GM18861 (cell line): Measurements from ENCODE around the gene KRTAP10-3.

Experiments
- ATAC-seq: cut with Tn5 transposase; IDR thresholded peaks from one replicate; pipeline ENCODE4 v1.9.1; 2021; ENCODE audit not compliant: unreplicated experiment

KRTAP10-3 gene

GRCh38 chr21:44519346-44520325 is 39.0 kb downstream of the KRTAP10-3 start:
- ATAC-seq, result no peak

GRCh38 chr21:44518686-44519085 is 39.9 kb downstream of the KRTAP10-3 start:
- ATAC-seq, result no peak

DNA sequence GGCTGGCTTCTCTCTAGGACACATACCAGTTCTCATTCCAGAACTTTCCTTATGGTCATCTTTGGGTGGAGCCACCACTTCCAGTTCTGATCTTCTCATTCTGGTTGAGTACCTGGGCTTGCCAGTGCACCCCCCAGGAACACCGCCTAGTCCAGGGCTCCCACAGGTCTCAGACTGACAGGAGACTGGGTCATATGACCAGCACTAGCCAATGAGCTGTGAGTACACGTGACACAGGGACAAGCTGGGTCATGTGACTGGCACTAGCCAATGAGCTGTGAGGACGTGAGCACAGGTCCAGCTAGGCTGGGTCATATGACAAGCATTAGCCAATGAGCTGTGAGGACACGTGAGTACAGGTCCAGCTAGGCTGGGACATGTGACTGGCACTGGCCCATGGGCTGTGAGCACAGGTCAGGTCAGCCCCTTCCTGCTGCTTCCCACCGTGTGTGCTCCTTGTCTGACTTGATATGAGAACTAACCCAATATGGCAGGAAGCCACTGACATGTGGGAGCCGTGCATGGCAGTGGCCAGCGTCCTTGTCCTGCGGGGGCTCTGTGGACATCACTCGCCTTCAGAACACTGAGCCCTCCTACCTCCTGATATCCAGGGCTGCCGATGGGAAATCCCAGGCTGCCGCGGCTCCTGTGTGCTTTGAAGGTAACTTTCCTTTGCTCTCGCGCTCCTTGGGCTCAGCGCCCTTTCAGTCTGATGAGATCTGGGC is 41.3 kb downstream of the KRTAP10-3 start:
- no peak for ATAC-seq

GRCh38 chr21:44516828-44517174 is 41.8 kb downstream of the KRTAP10-3 start:
- no peak for ATAC-seq

DNA sequence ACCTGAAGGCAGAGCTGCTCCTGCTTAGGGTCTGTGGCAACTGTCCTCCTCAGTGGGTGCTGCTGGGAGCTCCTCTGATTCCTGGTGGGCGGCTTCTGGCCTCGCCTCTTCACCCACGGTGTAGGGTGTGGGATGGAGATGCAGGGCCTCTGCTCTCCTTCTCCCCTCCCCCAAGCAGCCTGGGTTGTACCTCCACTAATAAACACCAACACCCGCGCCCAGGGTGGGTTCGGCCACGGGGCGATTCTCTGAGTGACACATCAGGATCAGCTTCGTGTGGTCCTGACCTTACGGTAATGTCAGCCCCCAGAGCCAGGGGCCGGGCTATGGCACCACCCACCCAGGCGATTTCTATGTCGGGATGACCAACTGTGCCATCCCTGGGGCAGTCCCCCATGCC is 42.3 kb downstream of the KRTAP10-3 start:
- no peak for ATAC-seq

GRCh38 chr21:44515359-44516165 is 43.0 kb downstream of the KRTAP10-3 start:
- ATAC-seq, result no peak

- ATAC-seq, result no peak
Observed at GRCh38 chr21:44514746-44515358, 43.7 kb downstream of the KRTAP10-3 start.

DNA sequence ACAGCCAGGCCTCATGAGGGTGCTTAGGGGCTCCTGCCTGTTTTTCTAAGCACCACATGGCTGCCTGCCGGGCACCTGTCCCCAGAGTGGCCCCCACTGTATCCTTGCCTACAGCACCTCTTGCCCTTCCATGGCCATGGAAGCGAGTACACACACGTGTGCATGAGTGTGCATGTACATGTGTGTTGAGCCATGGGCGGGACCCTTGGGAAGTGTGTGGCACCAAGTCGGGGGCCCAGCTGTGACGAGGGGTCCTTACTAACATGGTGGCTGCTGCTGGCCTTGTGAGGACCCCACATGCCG is 44.4 kb downstream of the KRTAP10-3 start:
- ATAC-seq, result no peak

DNA sequence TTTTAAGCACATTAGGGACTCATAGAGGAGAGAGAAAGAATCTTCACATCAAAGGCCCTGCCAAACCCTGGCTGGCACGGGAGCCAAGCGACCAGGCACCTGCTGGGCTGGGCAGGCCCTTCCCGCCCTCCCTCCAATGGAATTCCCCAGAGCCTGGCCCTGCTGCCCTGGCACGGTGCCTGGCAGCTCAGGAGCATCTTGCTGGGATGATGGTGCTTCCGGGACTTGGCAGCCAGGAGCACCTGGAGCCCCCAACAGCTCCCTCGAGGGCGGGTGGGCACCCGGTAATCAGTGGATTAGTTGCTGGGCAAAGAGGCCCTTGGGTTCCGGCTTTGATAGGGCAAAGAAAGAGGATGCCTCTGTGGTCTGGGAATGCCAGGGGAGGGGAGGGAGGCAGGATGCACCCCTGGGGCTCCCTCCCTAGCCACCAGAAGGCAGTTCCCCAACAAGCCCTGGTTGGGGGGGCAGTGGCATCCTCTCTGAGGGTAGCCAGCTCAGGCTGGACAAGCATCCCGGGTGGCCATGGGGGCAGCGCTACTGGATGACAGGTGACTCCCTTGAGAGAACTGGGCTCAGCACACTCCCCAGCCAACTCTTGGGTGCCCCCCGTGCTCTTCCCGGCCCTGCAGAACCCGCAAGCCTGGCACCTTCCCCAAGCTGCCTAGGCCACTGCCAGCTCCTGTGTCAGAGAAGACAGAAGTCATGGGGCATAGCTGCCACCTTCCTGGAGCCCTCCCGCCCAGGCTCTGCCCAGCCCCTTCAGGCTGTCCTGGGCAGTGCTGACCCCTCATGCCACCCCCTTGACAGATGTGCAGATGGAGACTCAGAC is 45.0 kb downstream of the KRTAP10-3 start:
- no peak for ATAC-seq

- no peak for ATAC-seq
Observed at GRCh38 chr21:44512496-44513388, 45.9 kb downstream of the KRTAP10-3 start.

GRCh38 chr21:44511938-44512275 is 46.7 kb downstream of the KRTAP10-3 start:
- no peak for ATAC-seq

GRCh38 chr21:44511219-44511937 is 47.2 kb downstream of the KRTAP10-3 start:
- no peak for ATAC-seq

GRCh38 chr21:44510508-44511218 is 47.9 kb downstream of the KRTAP10-3 start:
- no peak for ATAC-seq

GRCh38 chr21:44510109-44510507 is 48.5 kb downstream of the KRTAP10-3 start:
- no peak for ATAC-seq

DNA sequence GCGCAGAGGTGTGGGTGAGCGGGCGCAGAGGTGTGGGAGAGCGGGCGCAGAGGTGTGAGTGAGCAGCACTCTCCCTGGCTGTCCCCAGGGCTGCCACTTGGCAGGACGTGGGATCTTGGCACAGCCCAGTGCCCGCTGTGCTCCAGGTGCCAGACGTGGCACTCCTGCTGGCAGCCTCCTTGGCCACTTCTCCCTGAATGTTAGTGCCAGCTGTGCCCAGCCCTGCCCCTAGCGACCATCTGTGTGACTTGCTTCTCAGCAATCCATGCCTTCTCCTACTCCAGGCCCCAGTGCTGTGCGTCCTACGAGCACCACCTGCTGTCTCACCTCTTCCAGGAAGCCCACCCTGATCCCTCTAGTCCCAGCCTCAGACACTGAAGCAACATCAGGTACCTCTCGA is 49.1 kb downstream of the KRTAP10-3 start:
- no peak for ATAC-seq

- ATAC-seq, result no peak
Observed at GRCh38 chr21:44508711-44509445, 49.7 kb downstream of the KRTAP10-3 start.

GRCh38 chr21:44508426-44508710 is 50.2 kb downstream of the KRTAP10-3 start:
- ATAC-seq, result no peak
